Psoas muscle (tissue), 8 donors: Measurements from ENCODE around the gene HNF1B. TPM values are rescaled to one million over a fixed set of nuclear protein-coding genes. Genes with fewer than 3 reads are reported as not detected.

Experiments used
- ATAC-seq, 4 donors: fragments of 200-7000 bp; cut with Tn5 transposase; one replicate each; pipeline ENCODE4 v1.9.1; 2020; ENCODE audit warnings: moderate library complexity in 3 of 4, mild to moderate bottlenecking in 2 of 4
- DNase-seq, 2 donors: peaks; one replicate each; pipeline ENCODE4 v3.0.0-alpha.2; 2020
- H3K27ac ChIP-seq: fragments of 200-600 bp; one replicate; pipeline ENCODE4 v1.8.0; 2022
- H3K27me3 ChIP-seq, 3 donors: fragments of 200-600 bp in 1 of 3; one replicate each; pipeline versions ENCODE4 v1.6.1 to v1.8.0; 2013 to 2022; ENCODE audit warnings: low read length in 2 of 3, mild to moderate bottlenecking in 2 of 3, moderate library complexity in 1 of 3; ENCODE audit not compliant: insufficient read depth in 3 of 3
- H3K36me3 ChIP-seq, 2 donors: fragments of 200-600 bp in 1 of 2; one replicate each; pipeline versions ENCODE4 v1.6.1 to v1.8.0; 2013 to 2022; ENCODE audit warnings: low read depth in 1 of 2, mild to moderate bottlenecking in 1 of 2, moderate library complexity in 1 of 2; ENCODE audit not compliant: insufficient read depth in 1 of 2
- H3K4me1 ChIP-seq: fragments of 200-600 bp; one replicate; pipeline ENCODE4 v1.8.0; 2022
- H3K4me3 ChIP-seq: fragments of 200-600 bp; one replicate; pipeline ENCODE4 v1.8.0; 2022; ENCODE audit warnings: mild to moderate bottlenecking
- H3K9me3 ChIP-seq: fragments of 200-600 bp; one replicate; pipeline ENCODE4 v1.8.0; 2022
- CTCF ChIP-seq: fragments of 200-600 bp; IDR thresholded peaks from one replicate; pipeline ENCODE4 v1.8.0; 2022; ENCODE audit warnings: antibody characterized with exemption
- WGBS, 3 donors: extraction: QIAGEN DNeasy Blood & Tissue Kit; methylation state at CpG; one replicate each; pipeline versions ENCODE4 v1.1.6 to v1.1.7; 2013; 5-methylcytosine and 5-hydroxymethylcytosine counted together
- intact Hi-C, 2 donors: fragments of 100-400 bp; cut with DNase I; formaldehyde crosslinking; loops; one replicate each; pipeline versions ENCODE4 v1.11.0 to v1.14.2; 2022
- polyA plus RNA-seq, 3 donors: library from polyadenylated mRNA; stranded (reverse); fragments of 200-250 nt; gene quantifications; one replicate each; pipeline ENCODE4 v1.2.3, GENCODE V29; 2013
- total RNA-seq, 4 donors: library from RNA; stranded (reverse); fragmentation: NEBNext Ultra II Directional in 2 of 4; extraction: Animal tissue kit (Norgen Biotek cat#: 25700) in 2 of 4; gene quantifications; one replicate each; pipeline versions ENCODE4 v1.2.1 to v1.2.4, GENCODE V29; 2021 to 2023
- donor health status: healthy with polysubstance abuse.
- donor health status: DM: no; HTN: no; CAD: no; lungs with moderate emphysema.
- donor health status: Bipolar disorder and iron deficiency.
- donor health status: healthy.
- donor health status: DM: yes; HTN: yes; CAD: no.
- donor health status: DM: no; HTN: no; CAD: no.
- donor health status: DM: no; HTN: no; CAD: no.
- donor health status: DM: yes; HTN: yes; CAD: no.

HNF1B gene
- total and polyA plus RNA-seq, 7 donors, result 0.03 TPM; not detected in 6

GRCh38 chr17:37713028-37713431 lies 31.8 kb downstream of the HNF1B start:
- 68 to 78% (median 71%) methylated on average over 6 of the region's 6 CpGs for WGBS, 3 donors
- no peak for TF ChIP-seq CTCF
- H3K36me3 ChIP-seq, result no peaks in the 10 kb centered on the region
- DNase-seq, result no peak
- no peak overlapping the region for H3K4me3 ChIP-seq
- intact Hi-C loops, result no loop called here
- H3K27me3 ChIP-seq, result peaks cover 0 to 15% (median 12%) of the 10 kb centered on the region in 3 donors
- H3K27ac ChIP-seq, result no peak overlapping the region
- H3K9me3 ChIP-seq, result no peaks in the 10 kb centered on the region
- ATAC-seq, result no peak
- H3K4me1 ChIP-seq, result no peaks in the 10 kb centered on the region

GRCh38 chr17:37711113-37711512 lies 33.7 kb downstream of the HNF1B start:
- no peak for TF ChIP-seq CTCF

DNA sequence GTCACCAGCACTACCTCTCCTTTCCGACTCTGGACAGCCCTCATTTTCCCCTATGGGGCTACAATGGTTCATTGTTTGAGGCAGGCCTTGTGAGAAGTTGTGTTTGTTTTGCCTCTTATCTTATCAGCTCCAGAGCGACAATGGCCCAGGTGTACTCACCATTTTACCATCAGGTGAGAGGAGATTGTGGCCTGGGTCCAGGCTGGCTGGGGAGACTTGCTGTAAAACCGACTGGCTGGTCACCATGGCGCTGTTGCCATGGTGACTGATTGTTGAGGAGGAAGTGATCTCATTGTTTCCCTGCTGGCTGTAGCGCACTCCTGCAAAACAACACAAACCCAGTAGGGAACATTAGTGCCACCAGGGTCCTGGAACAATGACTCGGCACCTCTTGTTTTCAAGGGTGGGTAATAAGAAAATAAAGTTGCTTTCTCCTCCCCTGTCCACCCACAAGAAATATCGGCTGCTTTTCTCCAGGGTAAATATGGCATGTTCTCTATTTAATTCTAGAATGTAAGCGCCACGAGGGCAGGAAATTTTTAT lies 34.4 kb downstream of the HNF1B start:
- WGBS, 3 donors, result 55 to 62% (median 57%) methylated on average over 9 of the region's 9 CpGs

More at GRCh38 chr17:37711113-37711512, 33.7 kb downstream of the HNF1B start:
- Histone ChIP-seq H3K4me1 (no peaks in the 10 kb centered on the region), H3K9me3 (no peaks in the 10 kb centered on the region), H3K27ac (no peak overlapping the region), H3K27me3 (peaks cover 0 to 18% (median 12%) of the 10 kb centered on the region in 3 donors), H3K36me3 (no peaks in the 10 kb centered on the region), H3K4me3 (no peak overlapping the region)
- DNase-seq (no peak), ATAC-seq (no peak)
- intact Hi-C loops, result no loop called here
- 76 to 81% (median 77%) methylated on average over 6 of the region's 6 CpGs for WGBS, 3 donors

DNA sequence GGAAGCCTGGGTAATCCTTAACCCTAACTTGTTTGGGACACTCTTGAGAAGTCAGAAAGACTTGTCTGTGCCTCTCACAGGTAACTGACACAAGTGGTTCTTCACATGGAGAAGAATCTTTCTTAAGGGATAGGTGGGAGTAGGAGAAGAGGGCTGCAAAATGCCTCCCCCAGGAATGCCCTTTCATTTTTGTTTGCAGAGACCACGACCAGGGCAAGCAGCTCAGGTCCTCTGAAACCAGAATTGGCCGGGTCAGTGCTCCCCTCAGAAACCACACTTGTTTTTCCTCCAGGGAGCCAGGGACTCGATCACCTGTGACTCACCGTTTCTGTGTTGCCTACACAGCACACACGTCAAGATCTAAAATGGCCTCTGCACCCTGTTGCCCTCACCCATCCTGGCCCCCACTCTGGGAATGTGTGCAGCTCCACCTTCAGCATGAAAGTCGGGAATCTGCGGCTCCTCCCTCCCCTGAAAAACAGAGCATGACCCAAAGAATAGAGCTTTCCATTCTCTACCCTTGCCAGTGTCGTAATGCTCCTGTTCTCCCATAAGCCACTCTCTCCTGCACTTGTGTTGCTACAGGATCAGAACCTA lies 36.1 kb downstream of the HNF1B start:
- no peak for ATAC-seq
- no peak overlapping the region for H3K27ac ChIP-seq

More for the DNA sequence above, 34.4 kb downstream of the HNF1B start:
- Histone ChIP-seq H3K4me3 (no peak overlapping the region), H3K36me3 (no peaks in the 10 kb centered on the region), H3K4me1 (no peaks in the 10 kb centered on the region), H3K9me3 (no peaks in the 10 kb centered on the region), H3K27me3 (peaks cover 0 to 22% (median 12%) of the 10 kb centered on the region in 3 donors), H3K27ac (no peak overlapping the region)
- DNase-seq (no peak), ATAC-seq (no peak)
- intact Hi-C loops, result no loop called here
- TF ChIP-seq CTCF, result no peak

More for the DNA sequence above, 36.1 kb downstream of the HNF1B start:
- TF ChIP-seq CTCF, result no peak
- peaks cover 0 to 22% (median 12%) of the 10 kb centered on the region in 3 donors for H3K27me3 ChIP-seq
- H3K4me1 ChIP-seq, result no peaks in the 10 kb centered on the region
- H3K9me3 ChIP-seq, result no peaks in the 10 kb centered on the region
- no peak for DNase-seq
- intact Hi-C loops, result no loop called here
- WGBS, 3 donors, result 57 to 69% (median 60%) methylated on average over 8 of the region's 8 CpGs
- H3K4me3 ChIP-seq, result no peak overlapping the region
- no peaks in the 10 kb centered on the region for H3K36me3 ChIP-seq
